HUES6 (cell line): ENCODE data around the gene FREM1.

Source experiments
- H3K27ac ChIP-seq: 2 replicates; pipeline ENCODE4 v1.7.0; 2013; ENCODE audit warnings: low read depth, mild to moderate bottlenecking, low read length, inconsistent platforms
- H3K27me3 ChIP-seq: 2 replicates; pipeline ENCODE4 v1.6.1; 2013; ENCODE audit warnings: low read length; ENCODE audit not compliant: control insufficient read depth, insufficient read depth
- H3K36me3 ChIP-seq: 2 replicates; pipeline ENCODE4 v1.6.1; 2013; ENCODE audit warnings: low read length; ENCODE audit not compliant: control insufficient read depth, insufficient read depth
- H3K4me1 ChIP-seq: 2 replicates; pipeline ENCODE4 v1.6.1; 2013; ENCODE audit warnings: low read length; ENCODE audit not compliant: control insufficient read depth, insufficient read depth
- H3K4me3 ChIP-seq: 2 replicates; pipeline ENCODE4 v1.5.1; 2013; ENCODE audit warnings: low read depth, low read length
- H3K9ac ChIP-seq: one replicate; pipeline ENCODE4 v1.6.1; 2013; ENCODE audit warnings: mild to moderate bottlenecking, low read length
- H3K9me3 ChIP-seq: 2 replicates; pipeline ENCODE4 v1.6.1; 2013; ENCODE audit warnings: low read depth, low read length; ENCODE audit not compliant: control insufficient read depth, insufficient read depth

FREM1 gene

DNA sequence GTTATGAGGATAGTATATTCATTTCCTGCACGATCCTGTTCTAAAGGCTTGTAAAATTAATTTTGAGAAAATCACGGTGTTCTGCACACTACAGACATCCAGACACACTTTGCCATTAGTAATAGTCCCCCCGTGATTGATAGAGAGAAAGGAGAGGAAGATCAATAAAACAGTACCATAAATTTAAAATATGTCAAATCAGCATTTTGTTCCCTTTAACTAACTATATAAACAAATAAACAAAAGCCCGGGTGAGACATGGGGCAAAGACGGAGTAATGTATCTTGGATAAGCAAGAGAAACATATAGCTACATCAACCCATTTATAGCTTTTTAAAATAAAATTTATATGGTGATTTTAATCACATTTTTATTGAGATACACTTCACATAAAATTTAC, 177.1 kb downstream of the FREM1 start:
- H3K9ac ChIP-seq: no peak overlapping the region
- H3K4me1 ChIP-seq: no peaks in the 10 kb centered on the region
- no peaks in the 10 kb centered on the region for H3K9me3 ChIP-seq
- H3K27ac ChIP-seq: no peak overlapping the region
- peaks cover 13% of the 10 kb centered on the region; the same call in 1 of the 2 replicates for H3K27me3 ChIP-seq
- H3K36me3 ChIP-seq: no peaks in the 10 kb centered on the region
- no peak overlapping the region for H3K4me3 ChIP-seq

GRCh38 chr9:14731294-14731981, 178.8 kb downstream of the FREM1 start:
- peaks cover 30% of the 10 kb centered on the region for H3K27me3 ChIP-seq
- no peak overlapping the region for H3K27ac ChIP-seq

DNA sequence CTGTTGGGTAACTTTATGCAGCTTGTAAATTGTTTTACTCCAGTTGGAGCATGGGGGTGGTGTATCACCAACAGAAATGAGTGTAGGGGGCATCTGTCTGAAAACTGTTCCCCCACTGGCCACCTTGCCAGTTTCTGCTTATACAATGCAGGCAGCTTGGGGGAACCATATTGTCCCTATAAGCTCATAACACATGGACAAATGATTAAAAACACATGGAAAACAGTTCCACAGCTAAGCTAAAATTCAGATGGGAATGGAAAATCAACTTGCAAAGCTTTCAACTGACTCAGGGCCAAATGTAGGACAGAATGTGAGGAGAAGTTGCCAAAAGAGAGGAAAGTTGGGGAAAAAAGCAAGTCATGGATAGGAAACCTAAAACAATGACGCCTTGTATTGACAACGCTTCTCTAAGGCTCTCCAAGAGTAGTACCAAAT, 179.7 kb downstream of the FREM1 start:
- Histone ChIP-seq H3K27ac (no peak overlapping the region), H3K9me3 (no peaks in the 10 kb centered on the region), H3K4me1 (no peaks in the 10 kb centered on the region; the same call in 1 of the 2 replicates), H3K27me3 (peaks cover 40% of the 10 kb centered on the region), H3K9ac (no peak overlapping the region), H3K4me3 (no peak overlapping the region), H3K36me3 (no peaks in the 10 kb centered on the region)

More at GRCh38 chr9:14731294-14731981, 178.8 kb downstream of the FREM1 start:
- Histone ChIP-seq H3K9ac (no peak overlapping the region), H3K4me1 (no peaks in the 10 kb centered on the region), H3K36me3 (no peaks in the 10 kb centered on the region), H3K4me3 (no peak overlapping the region), H3K9me3 (no peaks in the 10 kb centered on the region)

- no peaks in the 10 kb centered on the region; the same call in 1 of the 2 replicates for H3K36me3 ChIP-seq
- peak overlapping the region; percentile 19; the same call in 1 of the 2 replicates for H3K4me3 ChIP-seq
- no peaks in the 10 kb centered on the region for H3K9me3 ChIP-seq
- H3K9ac ChIP-seq: peak overlapping the region; percentile 46
- peak overlapping the region; percentile 10; the same call in 1 of the 2 replicates for H3K27ac ChIP-seq
- peaks cover 97% of the 10 kb centered on the region for H3K27me3 ChIP-seq
- H3K4me1 ChIP-seq: peaks cover 23% of the 10 kb centered on the region
Observed at GRCh38 chr9:14723301-14723700, 186.9 kb downstream of the FREM1 start.

DNA sequence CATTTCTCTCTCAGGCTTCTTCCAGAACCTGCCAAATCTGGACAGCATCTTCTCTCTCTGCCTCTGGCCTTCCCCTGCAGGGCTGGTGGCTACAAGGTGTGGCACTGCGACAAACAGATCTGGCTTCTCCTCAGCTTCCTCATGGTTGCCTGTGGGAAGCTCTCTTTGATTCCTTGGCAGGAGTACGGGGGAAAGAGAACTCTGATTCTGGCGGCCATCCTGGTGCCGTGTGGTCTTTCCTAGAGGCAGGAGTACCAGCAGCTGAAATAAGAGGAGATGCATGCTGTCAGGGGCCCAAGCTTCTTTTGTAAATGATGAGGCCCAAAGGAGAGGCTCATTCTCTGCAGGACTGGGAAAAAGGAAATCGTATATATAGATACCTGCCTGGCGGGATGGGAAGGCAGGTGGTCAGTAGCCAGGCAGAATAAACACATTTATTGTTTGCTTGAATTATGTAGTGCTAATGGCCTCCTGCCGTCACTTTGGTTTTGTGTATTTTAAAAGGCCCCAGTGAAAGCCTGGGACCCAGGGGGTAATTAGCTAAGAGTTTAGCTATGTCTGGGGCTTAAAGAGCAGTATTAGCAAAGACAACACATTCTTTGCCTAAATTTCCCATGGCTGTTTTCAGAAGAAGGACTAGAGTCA, 187.7 kb downstream of the FREM1 start, which contains the start of gene CER1:
Gene CER1, minus strand, starts transcription at position 343 of the 645 bp plus-strand sequence. Its CDS starts 61 bp downstream, at position 282.
- H3K4me1 ChIP-seq: peaks cover 23% of the 10 kb centered on the region
- H3K36me3 ChIP-seq: no peaks in the 10 kb centered on the region; the same call in 1 of the 2 replicates
- peak within 1 kb of the TSS; percentile 10; the same call in 1 of the 2 replicates for H3K27ac ChIP-seq
- peak within 1 kb of the TSS; percentile 63 for H3K9ac ChIP-seq
- peaks cover 98% of the 10 kb centered on the region for H3K27me3 ChIP-seq
- peak within 1 kb of the TSS; percentile 53 for H3K4me3 ChIP-seq
- H3K9me3 ChIP-seq: no peaks in the 10 kb centered on the region

DNA sequence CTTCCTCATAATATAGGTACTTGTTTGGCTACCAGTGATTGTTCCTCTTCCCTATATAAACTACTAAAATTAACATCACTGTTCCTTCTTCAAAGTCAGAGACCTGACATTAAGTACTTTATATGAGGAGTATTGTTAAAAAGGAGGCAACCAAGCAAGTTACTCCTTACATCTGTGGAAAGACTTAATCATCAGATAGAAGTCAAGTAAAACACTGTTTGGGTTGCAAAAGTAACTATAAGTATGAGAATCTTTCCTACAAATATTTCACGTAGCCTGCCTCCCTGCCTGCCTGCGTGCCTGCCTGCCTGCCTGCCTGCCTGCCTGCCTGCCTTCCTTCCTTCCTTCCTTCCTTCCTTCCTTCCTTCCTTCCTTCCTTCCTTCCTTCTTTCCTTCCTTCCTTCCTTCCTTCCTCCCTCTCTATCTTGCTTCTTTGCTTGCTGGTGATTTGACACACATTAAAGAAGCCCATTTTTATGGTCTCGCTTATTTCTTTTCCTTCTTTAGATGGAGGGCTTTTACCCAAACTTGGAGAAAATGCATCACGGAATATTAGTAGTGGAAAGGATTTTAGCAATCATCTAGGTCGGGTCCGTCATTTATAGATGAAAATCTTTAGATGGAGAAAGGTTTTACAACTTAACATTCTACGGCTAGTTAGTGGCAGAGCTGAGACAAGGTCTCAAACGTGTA, 190.9 kb downstream of the FREM1 start:
- Histone ChIP-seq H3K36me3 (peaks cover 8% of the 10 kb centered on the region), H3K9ac (no peak overlapping the region), H3K4me1 (peaks cover 23% of the 10 kb centered on the region), H3K27ac (no peak overlapping the region), H3K27me3 (peaks cover 73% of the 10 kb centered on the region), H3K4me3 (peak overlapping the region; percentile 53; the same call in 1 of the 2 replicates), H3K9me3 (no peaks in the 10 kb centered on the region)

GRCh38 chr9:14715102-14715501, 195.1 kb downstream of the FREM1 start:
- peaks cover 4% of the 10 kb centered on the region; the same call in 1 of the 2 replicates for H3K9me3 ChIP-seq
- H3K36me3 ChIP-seq: peaks cover 16% of the 10 kb centered on the region
- H3K27me3 ChIP-seq: peaks cover 34% of the 10 kb centered on the region
- no peak overlapping the region for H3K4me3 ChIP-seq
- no peaks in the 10 kb centered on the region for H3K4me1 ChIP-seq
- no peak overlapping the region for H3K27ac ChIP-seq
- H3K9ac ChIP-seq: no peak overlapping the region

DNA sequence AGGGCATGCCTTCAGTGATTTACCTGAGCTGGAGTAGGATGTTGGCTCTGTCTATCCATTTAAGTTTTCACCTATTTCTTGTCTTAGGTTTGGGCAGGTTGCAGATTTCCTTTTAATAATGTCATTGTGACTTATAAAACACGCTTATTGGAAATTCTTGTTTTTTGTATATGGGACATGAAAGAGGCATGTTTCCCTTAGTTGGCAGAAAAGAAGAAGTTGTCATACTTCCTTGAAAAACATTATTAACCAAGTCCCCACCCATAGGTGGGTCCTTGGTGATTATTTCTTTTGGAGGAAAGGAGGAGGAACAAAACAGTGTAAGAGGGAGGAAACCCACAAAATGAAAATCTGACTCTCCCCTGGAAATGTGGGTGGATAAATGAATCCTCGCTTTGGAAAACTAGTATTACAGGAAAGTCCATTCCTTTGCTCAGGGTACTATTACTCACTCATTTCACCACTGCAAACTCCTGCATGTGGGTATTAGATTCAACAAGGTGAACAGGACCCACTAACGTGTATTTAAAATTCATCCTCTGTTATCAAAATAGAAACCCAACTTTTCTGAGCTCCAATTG, 197.0 kb downstream of the FREM1 start:
- no peak overlapping the region for H3K9ac ChIP-seq
- H3K36me3 ChIP-seq: peaks cover 18% of the 10 kb centered on the region
- H3K4me1 ChIP-seq: no peaks in the 10 kb centered on the region
- peaks cover 17% of the 10 kb centered on the region; the same call in 1 of the 2 replicates for H3K27me3 ChIP-seq
- H3K9me3 ChIP-seq: peaks cover 4% of the 10 kb centered on the region; the same call in 1 of the 2 replicates
- no peak overlapping the region for H3K4me3 ChIP-seq
- no peak overlapping the region for H3K27ac ChIP-seq

GRCh38 chr9:14710804-14711203, 199.4 kb downstream of the FREM1 start:
- H3K36me3 ChIP-seq: peaks cover 27% of the 10 kb centered on the region; the same call in 1 of the 2 replicates
- H3K4me1 ChIP-seq: no peaks in the 10 kb centered on the region
- H3K27ac ChIP-seq: no peak overlapping the region
- H3K9ac ChIP-seq: no peak overlapping the region
- H3K4me3 ChIP-seq: no peak overlapping the region
- H3K27me3 ChIP-seq: peaks cover 3% of the 10 kb centered on the region; the same call in 1 of the 2 replicates
- H3K9me3 ChIP-seq: peaks cover 4% of the 10 kb centered on the region; the same call in 1 of the 2 replicates

DNA sequence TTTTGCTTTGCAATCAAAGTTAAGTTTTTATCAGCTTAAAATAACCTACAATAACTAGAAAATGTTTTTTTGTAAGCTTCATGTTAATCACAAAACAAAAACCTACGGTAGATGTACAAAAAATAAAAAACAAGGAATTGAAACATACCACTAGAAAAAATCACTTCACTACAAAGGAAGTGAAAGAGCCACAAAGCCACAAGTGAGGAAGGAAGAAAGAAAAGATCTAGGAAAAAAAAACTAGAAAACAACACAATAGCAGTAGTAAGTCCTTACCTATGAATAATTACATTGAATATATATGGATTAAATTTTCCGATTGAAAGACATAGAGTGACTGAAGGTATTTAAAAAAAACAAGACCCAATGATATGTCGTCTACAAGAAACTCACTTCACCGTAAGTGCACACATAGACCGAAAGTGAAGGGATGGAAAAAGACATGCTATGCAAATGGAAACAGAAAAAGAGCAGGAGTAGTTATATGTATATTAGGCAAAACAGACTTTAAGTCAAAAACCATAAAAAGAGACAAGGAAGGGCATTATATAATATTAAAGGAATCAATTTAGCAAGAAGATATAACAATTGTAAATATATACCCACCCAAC, 203.6 kb downstream of the FREM1 start:
- Histone ChIP-seq H3K9ac (no peak overlapping the region), H3K36me3 (peaks cover 19% of the 10 kb centered on the region; the same call in 1 of the 2 replicates), H3K27ac (no peak overlapping the region), H3K27me3 (no peaks in the 10 kb centered on the region), H3K4me3 (no peak overlapping the region), H3K9me3 (peaks cover 4% of the 10 kb centered on the region; the same call in 1 of the 2 replicates), H3K4me1 (no peaks in the 10 kb centered on the region)
